WTC11 (cell line): ENCODE results near the gene PSMC4. TPM values are rescaled to one million over a fixed set of nuclear protein-coding genes. Genes with fewer than 3 reads are reported as not detected.

Source experiments
- ATAC-seq: fragments of 200-7000 bp; cut with Tn5 transposase; 2 replicates; pipeline ENCODE4 v1.10.0; 2021; ENCODE audit warnings: mild to moderate bottlenecking, moderate library complexity
- Bru-seq: library from RNA; stranded (reverse); fragments of 400-500 nt; gene quantifications from one replicate; lab custom pipeline; 2021; lab: Mats Ljungman, UMichigan
- CTCF ChIA-PET: fragments of 300-600 bp; sonication (Branson Sonifier 250); formaldehyde crosslinking; loops from one replicate; lab custom pipeline; 2021; ENCODE audit warnings: antibody characterized with exemption; lab: Charles Lee
- POLR2A ChIA-PET: fragments of 350-600 bp; sonication (Branson Sonifier 250); formaldehyde crosslinking; loops from one replicate; lab custom pipeline; 2021; ENCODE audit warnings: antibody characterized with exemption; lab: Charles Lee
- DNase-seq: peaks from one replicate; pipeline ENCODE4 v3.0.0; 2021; ENCODE audit warnings: low spot score
- H3K27ac Mint-ChIP-seq: 2 replicates; pipeline ENCODE4 v1.8.0; 2021; ENCODE audit warnings: mixed read lengths
- H3K27me3 Mint-ChIP-seq: 2 replicates; pipeline ENCODE4 v1.8.0; 2021; ENCODE audit warnings: low read depth, mild to moderate bottlenecking, moderate library complexity, mixed read lengths
- H3K36me3 Mint-ChIP-seq: 2 replicates; pipeline ENCODE4 v1.8.0; 2021; ENCODE audit warnings: mixed read lengths
- H3K4me1 Mint-ChIP-seq: 2 replicates; pipeline ENCODE4 v1.8.0; 2022; ENCODE audit warnings: mixed read lengths
- H3K4me3 Mint-ChIP-seq: 2 replicates; pipeline ENCODE4 v1.8.0; 2021; ENCODE audit warnings: mild to moderate bottlenecking, moderate library complexity, mixed read lengths
- H3K9me3 Mint-ChIP-seq: 2 replicates; pipeline ENCODE4 v1.8.0; 2021; ENCODE audit warnings: mixed read lengths
- AFF4 ChIP-seq: sonication (generic); formaldehyde crosslinking; IDR thresholded peaks from 2 replicates; pipeline ENCODE4 v1.8.1; 2023; ENCODE audit warnings: mild to moderate bottlenecking, missing genetic modification reagents, borderline replicate concordance
- ARID4B ChIP-seq: sonication (generic); formaldehyde crosslinking; IDR thresholded peaks from 2 replicates; pipeline ENCODE4 v1.8.0; 2023; ENCODE audit warnings: missing genetic modification reagents, mild to moderate bottlenecking, borderline replicate concordance
- ATF2 ChIP-seq: sonication (generic); formaldehyde crosslinking; IDR thresholded peaks from 2 replicates; pipeline ENCODE4 v1.8.1; 2022; ENCODE audit warnings: low read depth, missing genetic modification reagents, borderline replicate concordance
- E2F5 ChIP-seq: sonication (generic); formaldehyde crosslinking; IDR thresholded peaks from 2 replicates; pipeline ENCODE4 v1.8.1; 2022; ENCODE audit warnings: mild to moderate bottlenecking, moderate library complexity, missing genetic modification reagents
- JAZF1 ChIP-seq: fragments of 250-450 bp; sonication (Bioruptor Pico); IDR thresholded peaks from 2 replicates; pipeline ENCODE4 v1.9.0; 2021; ENCODE audit warnings: moderate library complexity, mild to moderate bottlenecking, inconsistent platforms
- MLX ChIP-seq: sonication (generic); formaldehyde crosslinking; IDR thresholded peaks from 2 replicates; pipeline ENCODE4 v1.8.1; 2023; ENCODE audit warnings: mild to moderate bottlenecking, missing genetic modification reagents, moderate library complexity
- MXD4 ChIP-seq: fragments of 250-450 bp; sonication (Bioruptor Pico); IDR thresholded peaks from 2 replicates; pipeline ENCODE4 v1.8.0; 2021; ENCODE audit warnings: mild to moderate bottlenecking, moderate library complexity, borderline replicate concordance
- MYBL2 ChIP-seq: sonication (generic); formaldehyde crosslinking; IDR thresholded peaks from 2 replicates; pipeline ENCODE4 v1.8.1; 2023; ENCODE audit warnings: mild to moderate bottlenecking, moderate library complexity, missing genetic modification reagents
- NR3C1 ChIP-seq: sonication (generic); formaldehyde crosslinking; conservative IDR thresholded peaks from 2 replicates; pipeline ENCODE4 v1.8.1; 2023; ENCODE audit warnings: low read depth, mild to moderate bottlenecking, missing genetic modification reagents
- ZNF232 ChIP-seq: sonication (generic); formaldehyde crosslinking; IDR thresholded peaks from 2 replicates; pipeline ENCODE4 v1.8.0; 2022; ENCODE audit warnings: mild to moderate bottlenecking, missing genetic modification reagents
- ZNF396 ChIP-seq: fragments of 250-450 bp; sonication (Bioruptor Pico); IDR thresholded peaks from 2 replicates; pipeline ENCODE4 v1.8.0; 2021; ENCODE audit warnings: mild to moderate bottlenecking, moderate library complexity, borderline replicate concordance
- ZNF416 ChIP-seq: fragments of 250-450 bp; sonication (Bioruptor Pico); IDR thresholded peaks from 2 replicates; pipeline ENCODE4 v1.9.0; 2021; ENCODE audit warnings: mild to moderate bottlenecking, inconsistent platforms
- long read RNA-seq, 3 experiments: library from RNA in 1 of 3; library from capped mRNA in 1 of 3; library from polyadenylated mRNA in 1 of 3; unstranded in 2 of 3; stranded (forward) in 1 of 3; transcript quantifications; one replicate each; pipeline ENCODE4 v2.0.0, GENCODE V29; 2021
- total RNA-seq: library from RNA; stranded (reverse); gene quantifications from 3 replicates; pipeline ENCODE4 v1.2.3, GENCODE V29; 2021
- TF ChIP-seq, protein P1 (sequence below): sonication (generic); formaldehyde crosslinking; IDR thresholded peaks from 2 replicates; pipeline ENCODE4 v1.8.0; 2022; ENCODE audit warnings: mild to moderate bottlenecking, missing genetic modification reagents
- TF ChIP-seq, protein P2 (sequence below): sonication (generic); formaldehyde crosslinking; IDR thresholded peaks from 2 replicates; pipeline ENCODE4 v1.8.1; 2023; ENCODE audit warnings: mild to moderate bottlenecking, moderate library complexity, missing genetic modification reagents
- TF ChIP-seq, protein P3 (sequence below): sonication (generic); formaldehyde crosslinking; IDR thresholded peaks from 2 replicates; pipeline ENCODE4 v1.8.0; 2023; ENCODE audit warnings: missing genetic modification reagents

PSMC4 gene
- total RNA-seq (96.7 to 105 TPM (median 97.2 TPM) in 3 replicates), Bru-seq, nascent RNA (percentile 78 among the genes with signal in this experiment)
- long read RNA-seq, experiment 1, transcript PSMC4-203 (10 exons, 1,532 nt): minor isoform, 5 of 399 reads
- long read RNA-seq, experiment 1, transcript PSMC4-202 (11 exons, 1,333 nt): minor isoform, 8 of 399 reads
- long read RNA-seq, experiment 1, transcript PSMC4-201 (11 exons, 1,591 nt): major isoform, 365 of 399 reads
- long read RNA-seq, experiment 1, partial matches to known transcripts: 9 of 399 reads
- long read RNA-seq, experiment 1, other reads (novel, unspliced or antisense): 10 of 399 reads
- long read RNA-seq, experiment 2, transcript PSMC4-201 (11 exons, 1,591 nt): major isoform, 87 of 137 reads
- long read RNA-seq, experiment 2, partial matches to known transcripts: 38 of 137 reads
- long read RNA-seq, experiment 2, other reads (novel, unspliced or antisense): 12 of 137 reads
- long read RNA-seq, experiment 3, partial matches to known transcripts: 4 of 9 reads
- long read RNA-seq, experiment 3, other reads (novel, unspliced or antisense): 1 of 9 reads

DNA sequence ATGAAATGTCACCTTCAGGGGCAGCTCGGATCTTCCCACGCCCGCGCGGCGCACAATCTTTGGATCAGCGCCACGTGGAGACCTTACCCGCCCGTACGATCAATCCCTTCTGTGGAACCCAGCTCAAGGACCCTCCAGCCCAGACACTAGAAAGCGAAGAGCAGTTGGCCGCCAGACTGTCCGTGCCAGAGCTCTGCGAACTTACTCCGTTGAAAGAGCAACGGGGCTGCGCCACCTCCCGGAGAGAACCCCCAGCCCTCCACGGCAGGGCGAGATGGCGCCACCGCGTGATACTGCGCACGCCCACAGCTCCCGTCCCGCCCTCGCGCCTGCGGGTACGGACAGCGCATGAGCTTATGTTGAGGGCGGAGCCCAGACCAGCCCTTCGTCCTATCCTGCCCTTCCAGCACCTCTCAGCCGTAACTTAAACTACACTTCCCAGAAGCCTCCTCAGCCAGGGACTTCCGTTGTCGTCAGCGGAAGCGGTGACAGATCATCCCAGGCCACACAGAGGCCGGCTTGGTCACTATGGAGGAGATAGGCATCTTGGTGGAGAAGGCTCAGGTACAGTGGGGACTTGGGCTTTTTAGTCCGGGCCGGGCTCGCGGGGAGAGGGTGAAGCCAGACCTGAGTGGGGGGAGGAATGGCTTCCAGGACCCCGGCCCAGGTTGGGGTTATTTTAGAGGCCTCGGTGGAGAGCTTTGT, at the start of gene PSMC4:
TSS of gene PSMC4 (plus strand) at position 491 of the 705 bp plus-strand sequence. CDS start at position 529, 38 bp downstream.
- DNase-seq: peak; percentile 97
- Mint-ChIP-seq H3K4me3 (peak within 1 kb of the TSS; percentile 97), H3K9me3 (peaks cover 4% of the 10 kb centered on the region), H3K27ac (peak within 1 kb of the TSS; percentile 96), H3K36me3 (peaks cover 36% of the 10 kb centered on the region), H3K27me3 (no peaks in the 10 kb centered on the region), H3K4me1 (peaks cover 25% of the 10 kb centered on the region)
- peak; percentile 100 for ATAC-seq
- POLR2A ChIA-PET: interaction anchor here (0.9 to 1.2 kb wide), 7 partner anchors 9 to 178 kb away, joined by 3 to 10 read pairs (median 4); partner anchors contain the start of genes ZNF546 and ZNF780A
- CTCF ChIA-PET: interaction anchor here (0.5 to 2.6 kb wide), 21 partner anchors 10 to 334 kb away, joined by 3 to 23 read pairs (median 5); partner anchors contain the start of genes DYRK1B, TTC9B and ZNF546
- TF ChIP-seq AFF4 (CRISPR knock-in tag): no peak
- TF ChIP-seq MYBL2: peak; percentile 52; the same call in 1 of the 2 replicates
- no peak for TF ChIP-seq MXD4 (CRISPR knock-in tag)
- TF ChIP-seq, protein P1, sequence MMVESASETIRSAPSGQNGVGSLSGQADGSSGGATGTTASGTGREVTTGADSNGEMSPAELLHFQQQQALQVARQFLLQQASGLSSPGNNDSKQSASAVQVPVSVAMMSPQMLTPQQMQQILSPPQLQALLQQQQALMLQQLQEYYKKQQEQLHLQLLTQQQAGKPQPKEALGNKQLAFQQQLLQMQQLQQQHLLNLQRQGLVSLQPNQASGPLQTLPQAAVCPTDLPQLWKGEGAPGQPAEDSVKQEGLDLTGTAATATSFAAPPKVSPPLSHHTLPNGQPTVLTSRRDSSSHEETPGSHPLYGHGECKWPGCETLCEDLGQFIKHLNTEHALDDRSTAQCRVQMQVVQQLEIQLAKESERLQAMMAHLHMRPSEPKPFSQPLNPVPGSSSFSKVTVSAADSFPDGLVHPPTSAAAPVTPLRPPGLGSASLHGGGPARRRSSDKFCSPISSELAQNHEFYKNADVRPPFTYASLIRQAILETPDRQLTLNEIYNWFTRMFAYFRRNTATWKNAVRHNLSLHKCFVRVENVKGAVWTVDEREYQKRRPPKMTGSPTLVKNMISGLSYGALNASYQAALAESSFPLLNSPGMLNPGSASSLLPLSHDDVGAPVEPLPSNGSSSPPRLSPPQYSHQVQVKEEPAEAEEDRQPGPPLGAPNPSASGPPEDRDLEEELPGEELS: peak; percentile 78; the same call in 1 of the 2 replicates
- 0 out of 2 replicates have a peak, but pooled peaks have one; percentile 52 for TF ChIP-seq ZNF416 (CRISPR knock-in tag)
- TF ChIP-seq, protein P2, sequence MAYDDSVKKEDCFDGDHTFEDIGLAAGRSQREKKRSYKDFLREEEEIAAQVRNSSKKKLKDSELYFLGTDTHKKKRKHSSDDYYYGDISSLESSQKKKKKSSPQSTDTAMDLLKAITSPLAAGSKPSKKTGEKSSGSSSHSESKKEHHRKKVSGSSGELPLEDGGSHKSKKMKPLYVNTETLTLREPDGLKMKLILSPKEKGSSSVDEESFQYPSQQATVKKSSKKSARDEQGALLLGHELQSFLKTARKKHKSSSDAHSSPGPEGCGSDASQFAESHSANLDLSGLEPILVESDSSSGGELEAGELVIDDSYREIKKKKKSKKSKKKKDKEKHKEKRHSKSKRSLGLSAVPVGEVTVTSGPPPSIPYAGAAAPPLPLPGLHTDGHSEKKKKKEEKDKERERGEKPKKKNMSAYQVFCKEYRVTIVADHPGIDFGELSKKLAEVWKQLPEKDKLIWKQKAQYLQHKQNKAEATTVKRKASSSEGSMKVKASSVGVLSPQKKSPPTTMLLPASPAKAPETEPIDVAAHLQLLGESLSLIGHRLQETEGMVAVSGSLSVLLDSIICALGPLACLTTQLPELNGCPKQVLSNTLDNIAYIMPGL (CRISPR knock-in tag): peak; percentile 91
- TF ChIP-seq ZNF396: no peak
- TF ChIP-seq NR3C1 (CRISPR knock-in tag): no peak
- TF ChIP-seq ATF2 (CRISPR knock-in tag): no peak
- peak; percentile 54; the same call in 1 of the 2 replicates for TF ChIP-seq ARID4B (CRISPR knock-in tag)
- peak; percentile 86 for TF ChIP-seq E2F5 (CRISPR knock-in tag)
- TF ChIP-seq, protein P3, sequence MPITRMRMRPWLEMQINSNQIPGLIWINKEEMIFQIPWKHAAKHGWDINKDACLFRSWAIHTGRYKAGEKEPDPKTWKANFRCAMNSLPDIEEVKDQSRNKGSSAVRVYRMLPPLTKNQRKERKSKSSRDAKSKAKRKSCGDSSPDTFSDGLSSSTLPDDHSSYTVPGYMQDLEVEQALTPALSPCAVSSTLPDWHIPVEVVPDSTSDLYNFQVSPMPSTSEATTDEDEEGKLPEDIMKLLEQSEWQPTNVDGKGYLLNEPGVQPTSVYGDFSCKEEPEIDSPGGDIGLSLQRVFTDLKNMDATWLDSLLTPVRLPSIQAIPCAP (CRISPR knock-in tag): 0 out of 2 replicates have a peak, but pooled peaks have one; percentile 52
- TF ChIP-seq ZNF232 (CRISPR knock-in tag): no peak
- no peak for TF ChIP-seq JAZF1
- no peak for TF ChIP-seq MLX (CRISPR knock-in tag)
